ENCODE data around the gene SLC24A4. TPM values are rescaled to one million over a fixed set of nuclear protein-coding genes. Genes with fewer than 3 reads are reported as not detected.

SLC24A4 gene
- total and polyA plus RNA-seq, 2 experiments from 2014 or later = 0.46 to 0.50 TPM

GRCh38 chr14:92481811-92482555 lies 159.0 kb downstream of the SLC24A4 start:
- Histone ChIP-seq H3K9me2 (replicated peaks; ENCODE audit: insufficient read depth) (no peaks in the 10 kb centered on the region), H3K4me2 (no peak overlapping the region), H2AFZ (no peak overlapping the region), H3K4me3 (no peak overlapping the region), H4K20me1 (ENCODE audit: insufficient read depth, poor library complexity, severe bottlenecking) (no peaks in the 10 kb centered on the region), H3K27me3 (no peaks in the 10 kb centered on the region), H3K79me2 (no peaks in the 10 kb centered on the region), H3K36me3 (replicated peaks; ENCODE audit: insufficient read depth, low read depth) (no peaks in the 10 kb centered on the region), H3K27ac (no peak overlapping the region), H3K4me1 (ENCODE audit: insufficient read depth) (no peaks in the 10 kb centered on the region), H3K9me3 (ENCODE audit: low read depth) (no peaks in the 10 kb centered on the region)
- DNase-seq (ENCODE audit: low spot score) = no peak
- no peak for TF ChIP-seq EZH2phosphoT487 (IDR thresholded peaks at IDR 0.05; ENCODE audit: low read depth, severe bottlenecking, unreplicated experiment)
- TF ChIP-seq EZH2 (IDR thresholded peaks at IDR 0.05; ENCODE audit: borderline replicate concordance) = no peak
- no peak for TF ChIP-seq CTCF (IDR thresholded peaks at IDR 0.05; ENCODE audit: poor library complexity)
- WGBS (ENCODE audit: low lambda C conversion rate, missing lambda C conversion rate) = 50% methylated on average over 1 of the region's 1 CpG

GRCh38 chr14:92482621-92483319 lies 159.8 kb downstream of the SLC24A4 start:
- DNase-seq (ENCODE audit: low spot score) = no peak
- H3K9me3 ChIP-seq (ENCODE audit: low read depth) = no peaks in the 10 kb centered on the region
- H3K4me2 ChIP-seq = no peak overlapping the region
- H2AFZ ChIP-seq = no peak overlapping the region
- no peaks in the 10 kb centered on the region for H4K20me1 ChIP-seq (ENCODE audit: insufficient read depth, poor library complexity, severe bottlenecking)
- WGBS (ENCODE audit: low lambda C conversion rate, missing lambda C conversion rate) = 90% methylated on average over 9 of the region's 9 CpGs
- H3K27ac ChIP-seq = no peak overlapping the region
- H3K9me2 ChIP-seq (replicated peaks; ENCODE audit: insufficient read depth) = no peaks in the 10 kb centered on the region
- H3K79me2 ChIP-seq = no peaks in the 10 kb centered on the region
- H3K4me3 ChIP-seq = no peak overlapping the region
- no peaks in the 10 kb centered on the region for H3K4me1 ChIP-seq (ENCODE audit: insufficient read depth)
- TF ChIP-seq CTCF (IDR thresholded peaks at IDR 0.05; ENCODE audit: poor library complexity) (no peak), EZH2 (IDR thresholded peaks at IDR 0.05; ENCODE audit: borderline replicate concordance) (no peak), EZH2phosphoT487 (IDR thresholded peaks at IDR 0.05; ENCODE audit: low read depth, severe bottlenecking, unreplicated experiment) (no peak)
- H3K27me3 ChIP-seq = no peaks in the 10 kb centered on the region
- no peaks in the 10 kb centered on the region for H3K36me3 ChIP-seq (replicated peaks; ENCODE audit: insufficient read depth, low read depth)

GRCh38 chr14:92484132-92484823 lies 161.3 kb downstream of the SLC24A4 start:
- Histone ChIP-seq H3K9me3 (ENCODE audit: low read depth) (no peaks in the 10 kb centered on the region), H4K20me1 (ENCODE audit: insufficient read depth, poor library complexity, severe bottlenecking) (no peaks in the 10 kb centered on the region), H3K27ac (no peak overlapping the region), H3K9me2 (replicated peaks; ENCODE audit: insufficient read depth) (no peaks in the 10 kb centered on the region), H3K4me2 (no peak overlapping the region), H2AFZ (no peak overlapping the region), H3K4me3 (no peak overlapping the region), H3K36me3 (replicated peaks; ENCODE audit: insufficient read depth, low read depth) (no peaks in the 10 kb centered on the region), H3K27me3 (no peaks in the 10 kb centered on the region), H3K79me2 (no peaks in the 10 kb centered on the region), H3K4me1 (ENCODE audit: insufficient read depth) (no peaks in the 10 kb centered on the region)
- TF ChIP-seq CTCF (IDR thresholded peaks at IDR 0.05; ENCODE audit: poor library complexity) = no peak
- no peak for DNase-seq (ENCODE audit: low spot score)
- whole genome bisulfite sequencing (ENCODE audit: low lambda C conversion rate, missing lambda C conversion rate) = 92% methylated on average over 7 of the region's 7 CpGs

All from hepatocyte (in vitro differentiated cells).